Endothelial cell of umbilical vein (primary cell): Measurements from ENCODE around the gene DBX1.

ENCODE experiments used
- CTCF ChIP-seq, 2 donors: IDR thresholded peaks; 1 replicate in 1 of 2; 2 replicates in 1 of 2; pipeline ENCODE4 v1.5.1; 2011; ENCODE audit warnings: low read length in 2 of 2, mild to moderate bottlenecking in 2 of 2, moderate library complexity in 2 of 2, control low read depth in 1 of 2, inconsistent platforms in 1 of 2, low read depth in 1 of 2; ENCODE audit not compliant: insufficient read depth in 1 of 2; ENCODE audit errors: extremely low read depth in 1 of 2
- JUN ChIP-seq: IDR thresholded peaks from 2 replicates; pipeline ENCODE4 v1.6.1; 2011; ENCODE audit warnings: borderline replicate concordance, low read depth; ENCODE audit not compliant: insufficient read length, insufficient read depth
- MAX ChIP-seq: IDR thresholded peaks from 2 replicates; pipeline ENCODE4 v1.6.1; 2011; ENCODE audit not compliant: insufficient read depth, insufficient read length
- POLR2A ChIP-seq: IDR thresholded peaks from 2 replicates; pipeline ENCODE4 v1.6.1; 2012; ENCODE audit warnings: low read depth, mild to moderate bottlenecking, control low read depth, low read length
- POLR2AphosphoS5 ChIP-seq: IDR thresholded peaks from 2 replicates; pipeline ENCODE4 v1.6.1; 2012; ENCODE audit warnings: low read depth, mild to moderate bottlenecking, control low read depth, low read length, moderate library complexity; ENCODE audit not compliant: insufficient read depth

- TF ChIP-seq CTCF (IDR thresholded peaks at IDR 0.05; ENCODE audit: extremely low read depth in 1 of 2, insufficient read depth in 1 of 2, low read depth in 1 of 2, low read length in 2 of 2): no peak
- no peak for TF ChIP-seq POLR2A
- no peak for TF ChIP-seq POLR2AphosphoS5
- no peak for TF ChIP-seq MAX
- TF ChIP-seq JUN: no peak
These were observed 44.4 kb upstream of the DBX1 start for GRCh38 chr11:20204681-20205080.
